NT2/D1 (cell line): ENCODE results near the gene CTSK.

Source experiments
- SUZ12 ChIP-seq: IDR thresholded peaks from 2 replicates; pipeline ENCODE4 v1.6.1; 2011; ENCODE audit not compliant: insufficient read length, insufficient read depth; ENCODE audit errors: extremely low read depth
- YY1 ChIP-seq: IDR thresholded peaks from 2 replicates; pipeline ENCODE4 v1.6.1; 2011; ENCODE audit not compliant: insufficient read length, insufficient read depth
- ZNF274 ChIP-seq: IDR thresholded peaks from 2 replicates; pipeline ENCODE4 v1.6.1; 2011; ENCODE audit warnings: mild to moderate bottlenecking, low read depth, low read length

DNA sequence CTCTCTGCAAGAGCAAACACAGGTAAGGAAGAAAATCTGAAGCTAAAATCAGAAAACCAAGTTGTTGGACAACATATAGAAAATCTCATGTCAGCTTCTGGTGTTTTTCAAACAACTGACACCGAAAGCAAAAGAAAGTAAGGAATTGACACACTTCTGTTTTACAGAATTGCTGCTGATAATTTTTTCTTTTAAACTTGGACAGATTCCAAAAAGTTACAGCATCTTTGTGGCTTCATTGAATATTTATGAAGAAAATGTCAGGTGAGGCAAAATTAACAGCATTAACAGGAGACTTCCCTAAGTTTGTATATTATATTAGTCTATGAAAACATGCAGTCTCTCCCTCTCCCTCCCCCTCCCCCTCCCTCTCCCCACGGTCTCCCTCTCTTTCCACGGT lies 27.6 kb downstream of the CTSK start:
- TF ChIP-seq SUZ12 (no peak), ZNF274 (no peak), YY1 (no peak)
